GM10266 (cell line): ENCODE data around the gene FXYD3.

Source experiments
- DNase-seq: peaks from one replicate; pipeline ENCODE4 v3.0.0; 2012; ENCODE audit errors: extremely low spot score
- CTCF ChIP-seq: IDR thresholded peaks from 2 replicates; pipeline ENCODE4 v1.5.1; 2012; ENCODE audit warnings: mild to moderate bottlenecking, low read depth; ENCODE audit not compliant: control insufficient read depth, insufficient read depth; ENCODE audit errors: missing control alignments

The FXYD3 gene

DNA sequence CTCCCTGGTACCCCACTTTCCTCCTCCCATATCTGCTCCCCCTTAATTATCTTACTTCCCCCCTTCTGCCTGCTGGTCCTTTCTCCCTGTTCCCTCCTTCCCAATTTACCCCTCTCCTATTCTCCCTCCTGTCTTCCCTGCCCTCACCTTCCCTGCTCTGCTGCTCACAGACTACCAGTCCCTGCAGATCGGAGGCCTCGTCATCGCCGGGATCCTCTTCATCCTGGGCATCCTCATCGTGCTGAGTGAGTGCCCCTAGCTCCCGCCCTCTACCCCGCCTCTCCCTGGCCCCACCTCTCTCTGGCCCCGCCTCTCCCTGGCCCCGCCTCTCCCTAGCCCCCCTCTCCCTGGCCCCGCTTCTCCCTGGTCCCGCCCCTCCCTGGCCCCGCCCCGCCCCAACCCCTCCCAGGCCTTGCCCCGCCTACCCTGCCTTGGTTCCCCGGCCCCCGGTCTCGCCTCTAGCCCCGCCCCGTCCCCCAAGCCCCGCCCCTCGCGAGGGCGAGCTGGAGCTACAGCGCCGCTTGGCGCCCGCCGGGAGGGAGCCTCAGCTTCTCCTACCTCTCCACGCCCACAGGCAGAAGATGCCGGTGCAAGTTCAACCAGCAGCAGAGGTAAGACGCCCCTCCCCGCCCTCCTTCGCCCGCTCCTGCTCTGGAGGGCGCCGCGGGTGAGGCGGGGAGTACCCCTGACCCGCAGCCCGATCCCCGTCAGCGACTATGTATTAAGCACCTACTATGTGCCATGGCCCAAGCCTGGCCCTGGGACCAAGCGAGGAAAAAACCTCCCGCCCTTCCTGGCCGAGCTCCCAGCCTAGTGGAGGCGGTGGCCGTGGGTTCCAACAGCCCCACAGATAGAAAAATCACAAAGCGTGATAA lies 25.6 kb downstream of the FXYD3 start:
- DNase-seq = peak; percentile 100
- peak; percentile 63 for TF ChIP-seq CTCF

DNA sequence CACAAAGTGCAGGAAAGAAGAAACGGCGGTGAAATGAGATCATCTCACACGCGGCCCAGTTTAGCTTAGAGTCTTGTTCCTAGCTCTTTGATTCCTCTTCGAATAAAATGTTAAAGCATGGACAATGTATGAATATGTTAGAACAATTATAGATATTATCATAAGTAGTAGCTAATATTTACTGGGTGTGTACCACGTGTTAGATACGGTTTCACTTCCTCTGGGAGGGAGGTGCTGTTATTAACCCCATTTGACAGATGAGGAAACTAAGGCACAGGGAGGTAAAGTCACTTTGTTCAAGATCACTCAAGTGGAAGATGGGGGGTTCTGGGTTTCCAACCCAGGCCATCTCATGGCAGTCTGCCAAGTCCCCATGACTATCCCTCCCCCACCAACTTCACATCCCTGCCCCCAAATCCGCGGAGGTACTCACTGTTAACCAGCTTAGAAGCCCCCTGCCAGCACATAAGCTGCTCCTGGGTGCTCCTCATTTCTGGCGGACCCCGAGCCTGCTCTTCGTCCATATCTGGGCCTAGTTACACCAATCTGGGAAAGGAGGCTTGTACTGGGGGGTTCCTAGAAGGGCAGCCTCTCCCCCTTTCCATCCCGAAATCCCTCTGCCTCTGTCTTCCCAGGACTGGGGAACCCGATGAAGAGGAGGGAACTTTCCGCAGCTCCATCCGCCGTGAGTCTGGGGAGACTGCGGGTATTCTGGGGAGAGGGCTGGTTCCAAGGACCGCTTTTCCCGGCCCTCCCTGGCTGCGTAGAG lies 26.4 kb downstream of the FXYD3 start:
- TF ChIP-seq CTCF = no peak
- DNase-seq = no peak

DNA sequence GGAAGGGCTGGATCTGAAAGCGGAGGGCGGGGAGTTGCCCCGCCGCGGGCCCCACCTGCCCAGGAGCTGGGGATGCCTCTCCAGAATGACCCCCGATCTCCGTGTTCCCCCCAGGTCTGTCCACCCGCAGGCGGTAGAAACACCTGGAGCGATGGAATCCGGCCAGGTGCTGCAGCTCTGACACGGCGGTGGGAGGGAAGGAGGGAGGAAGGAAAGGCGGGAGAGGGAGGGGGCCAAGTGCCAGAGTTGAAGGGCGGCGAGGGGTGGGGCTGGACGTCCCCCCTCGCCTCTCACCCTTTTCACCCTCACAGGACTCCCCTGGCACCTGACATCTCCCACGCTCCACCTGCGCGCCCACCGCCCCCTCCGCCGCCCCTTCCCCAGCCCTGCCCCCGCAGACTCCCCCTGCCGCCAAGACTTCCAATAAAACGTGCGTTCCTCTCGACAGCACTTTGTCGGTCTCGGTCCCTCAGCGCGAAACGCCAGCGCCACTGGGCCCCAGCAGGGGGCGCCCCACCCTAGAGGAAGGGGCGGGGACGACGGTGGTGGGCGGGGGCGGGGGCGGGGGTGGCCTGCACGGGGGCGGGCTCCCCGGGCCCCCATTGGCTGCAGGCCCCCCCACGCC lies 27.1 kb downstream of the FXYD3 start:
- DNase-seq = peak; percentile 80
- peak; percentile 61 for TF ChIP-seq CTCF

DNA sequence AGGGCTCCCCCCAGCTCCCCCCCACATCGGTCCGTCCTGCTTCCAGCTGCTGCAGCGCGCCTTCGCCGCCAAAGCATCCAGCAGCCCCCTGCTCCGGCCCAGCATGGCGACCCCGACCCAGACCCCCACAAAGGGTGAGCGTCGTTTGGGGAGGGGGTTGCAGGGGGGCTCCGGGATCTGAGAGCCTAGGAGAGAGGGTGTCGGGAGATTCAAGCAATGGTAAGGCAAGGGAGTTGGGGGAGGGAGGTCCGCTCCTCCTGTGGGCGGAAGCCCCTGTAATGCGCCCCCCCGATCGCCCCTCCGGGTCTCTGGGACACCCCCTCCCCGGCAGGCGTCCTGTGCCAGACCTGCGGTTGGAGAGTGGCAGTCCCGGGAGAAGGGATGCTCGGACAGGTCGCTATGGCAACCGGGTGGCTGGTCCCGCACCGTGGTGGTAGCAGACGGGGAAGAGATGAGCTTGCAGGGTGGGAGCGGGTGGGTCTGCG lies 27.6 kb downstream of the FXYD3 start, which contains the start of gene FXYD7:
FXYD7 (plus strand) TSS at position 25 of the 485 bp plus-strand sequence; CDS start at position 104, 79 bp downstream.
- DNase-seq = no peak
- no peak for TF ChIP-seq CTCF

DNA sequence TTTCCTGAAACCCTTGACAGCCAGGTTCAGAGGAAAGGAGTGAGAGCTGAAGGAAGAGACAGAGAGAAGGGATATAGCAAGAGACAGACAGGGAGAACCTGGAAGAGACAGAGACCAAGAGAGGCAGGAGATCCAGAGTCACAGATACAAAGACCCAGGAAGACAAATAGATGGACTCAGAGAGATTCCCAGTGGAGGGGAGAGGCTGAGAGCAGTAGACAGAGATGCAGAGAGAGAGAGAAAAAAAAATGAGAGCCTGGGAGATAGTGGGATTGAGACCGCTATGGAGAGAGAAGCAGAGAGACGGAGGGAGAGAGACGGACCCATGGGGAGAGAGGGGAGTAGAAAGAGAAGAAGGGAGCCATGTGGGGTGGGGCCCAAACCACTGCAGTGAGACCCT lies 28.2 kb downstream of the FXYD3 start:
- DNase-seq = no peak
- no peak for TF ChIP-seq CTCF

GRCh38 chr19:35144259-35144599 lies 28.6 kb downstream of the FXYD3 start:
- TF ChIP-seq CTCF = no peak
- DNase-seq = no peak
